ENCODE data around the gene TRIM10.
"Not testable (repeated sequence)": the region's sequence is repeated elsewhere in the genome, so short reads cannot be mapped to it uniquely, and the experiment has no call there.

Gene TRIM10

DNA sequence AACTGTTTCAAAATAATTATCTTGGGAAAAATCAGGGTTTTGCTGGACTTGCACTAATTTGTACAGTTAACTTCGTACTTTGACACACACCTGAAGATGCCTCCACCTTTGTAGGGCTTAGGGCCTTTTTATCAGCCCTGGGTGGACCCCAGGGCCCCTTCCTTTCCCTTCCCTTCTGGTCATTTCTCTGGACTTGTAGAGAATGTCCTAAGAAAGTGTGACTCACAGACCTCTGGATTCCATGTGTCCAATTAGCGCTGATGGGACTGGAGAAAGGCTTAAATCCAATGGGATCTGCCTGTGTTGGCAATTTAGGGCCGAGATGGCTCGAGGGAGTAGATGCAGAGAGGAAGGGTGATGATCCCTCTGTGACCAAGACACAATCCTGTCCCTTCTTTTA, 11.7 kb upstream of the TRIM10 start:
- no peak for DNase-seq (ENCODE audit: low read depth)

DNA sequence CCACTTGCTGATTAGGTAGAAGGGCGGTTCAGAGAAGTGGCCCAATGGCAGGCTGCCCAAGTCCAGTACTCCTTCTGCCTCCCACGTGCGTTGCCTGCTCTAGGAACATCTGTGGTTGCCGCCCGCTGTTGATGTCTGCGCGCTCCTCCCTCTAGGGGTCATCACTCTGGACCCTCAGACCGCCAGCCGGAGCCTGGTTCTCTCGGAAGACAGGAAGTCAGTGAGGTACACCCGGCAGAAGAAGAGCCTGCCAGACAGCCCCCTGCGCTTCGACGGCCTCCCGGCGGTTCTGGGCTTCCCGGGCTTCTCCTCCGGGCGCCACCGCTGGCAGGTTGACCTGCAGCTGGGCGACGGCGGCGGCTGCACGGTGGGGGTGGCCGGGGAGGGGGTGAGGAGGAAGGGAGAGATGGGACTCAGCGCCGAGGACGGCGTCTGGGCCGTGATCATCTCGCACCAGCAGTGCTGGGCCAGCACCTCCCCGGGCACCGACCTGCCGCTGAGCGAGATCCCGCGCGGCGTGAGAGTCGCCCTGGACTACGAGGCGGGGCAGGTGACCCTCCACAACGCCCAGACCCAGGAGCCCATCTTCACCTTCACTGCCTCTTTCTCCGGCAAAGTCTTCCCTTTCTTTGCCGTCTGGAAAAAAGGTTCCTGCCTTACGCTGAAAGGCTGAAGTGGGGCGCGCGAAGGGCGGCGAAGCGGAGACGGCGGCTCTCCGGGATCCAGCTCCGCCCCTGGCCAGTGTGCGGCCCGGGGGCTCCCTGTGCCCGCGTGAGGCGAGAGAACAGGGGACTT, 10.9 kb upstream of the TRIM10 start:
- no peak for DNase-seq (ENCODE audit: low read depth)

DNA sequence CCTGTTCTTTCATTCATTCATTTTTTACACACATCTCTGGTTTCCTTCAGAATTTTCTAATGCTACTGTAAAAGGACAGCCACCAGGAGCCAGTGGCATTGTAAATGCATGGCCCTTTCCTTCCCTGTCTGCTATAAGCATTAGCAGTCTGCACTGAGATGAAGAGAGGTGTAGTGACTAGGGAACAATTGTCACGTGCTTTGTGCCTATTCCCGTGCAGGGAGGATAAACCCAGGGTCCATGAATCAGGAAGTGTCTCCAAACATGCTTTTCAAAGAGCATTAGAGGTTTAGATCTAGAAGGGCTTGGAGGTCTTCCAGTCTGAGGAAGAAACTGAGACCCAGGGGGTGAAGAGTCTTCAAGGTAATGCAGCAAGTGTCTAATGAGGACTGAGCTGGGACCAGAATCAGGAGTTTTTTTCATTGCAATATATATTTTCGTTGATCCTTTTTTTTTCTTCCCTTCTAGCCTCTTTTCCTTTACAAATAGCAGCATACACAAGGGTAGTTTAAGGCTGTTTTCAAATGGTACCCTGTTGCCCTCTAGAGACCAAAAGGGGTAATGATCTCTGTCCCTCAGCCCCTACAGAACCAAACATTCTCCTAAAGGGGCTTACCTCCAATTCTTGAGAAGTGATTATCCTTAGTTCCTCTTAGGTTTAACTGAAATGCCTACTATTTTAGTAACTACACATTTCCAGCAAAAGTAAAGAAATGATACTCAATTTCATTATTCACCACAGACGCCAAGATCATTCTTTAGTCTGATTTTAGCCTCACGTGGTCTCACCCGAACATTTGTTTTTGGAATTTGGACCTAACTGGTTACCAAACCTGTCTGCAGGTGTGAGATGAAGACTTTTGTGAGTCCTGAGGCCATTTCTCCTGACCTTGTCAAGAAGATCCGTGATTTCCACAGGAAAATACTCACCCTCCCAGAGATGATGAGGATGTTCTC, 8.9 kb upstream of the TRIM10 start:
- DNase-seq (ENCODE audit: low read depth), result no peak

DNA sequence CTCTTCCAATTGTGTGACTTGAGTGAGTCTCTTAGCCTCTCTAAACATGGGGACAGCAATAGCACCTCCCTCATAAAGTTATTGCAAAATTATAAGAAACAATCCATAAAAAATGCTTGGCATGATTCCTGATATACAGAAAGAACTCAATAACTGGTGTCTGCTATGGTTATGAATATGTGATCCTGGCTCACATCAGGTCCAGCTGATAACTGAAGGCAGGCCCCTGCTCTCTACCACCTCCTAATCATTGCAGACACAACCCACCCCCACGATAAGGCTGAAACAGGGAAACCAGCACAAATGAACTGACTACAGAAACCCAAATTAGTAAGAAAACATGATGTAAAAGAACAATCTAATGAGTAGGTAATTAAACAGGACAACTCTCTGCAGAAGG, 7.7 kb upstream of the TRIM10 start:
- no peak for DNase-seq (ENCODE audit: low read depth)

DNA sequence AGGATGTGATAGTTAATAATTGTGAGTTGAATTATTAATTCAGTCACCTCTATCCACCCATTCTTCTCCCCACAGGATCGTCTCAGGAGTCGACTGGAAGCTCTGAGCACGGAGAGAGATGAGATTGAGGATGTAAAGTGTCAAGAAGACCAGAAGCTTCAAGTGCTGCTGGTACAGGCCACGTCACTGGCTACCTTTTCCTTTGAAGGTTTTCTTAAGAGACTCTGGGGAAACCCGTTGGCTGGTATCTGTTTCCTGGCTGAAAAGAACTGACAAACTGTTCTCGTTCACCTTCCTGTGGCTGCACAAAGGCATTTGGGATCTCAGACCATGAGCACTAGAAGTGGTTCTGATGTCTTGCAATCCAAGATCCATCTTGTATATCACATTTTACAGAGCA, 6.1 kb upstream of the TRIM10 start:
- no peak for DNase-seq (ENCODE audit: low read depth)

GRCh38 chr6:30165238-30165637, 4.2 kb upstream of the TRIM10 start:
- DNase-seq (ENCODE audit: low read depth), result not testable (repeated sequence)

GRCh38 chr6:30164714-30165113, 3.7 kb upstream of the TRIM10 start:
- no peak for DNase-seq (ENCODE audit: low read depth)

- DNase-seq (ENCODE audit: low read depth), result no peak
Measured at GRCh38 chr6:30163918-30164654, 3.1 kb upstream of the TRIM10 start.

DNA sequence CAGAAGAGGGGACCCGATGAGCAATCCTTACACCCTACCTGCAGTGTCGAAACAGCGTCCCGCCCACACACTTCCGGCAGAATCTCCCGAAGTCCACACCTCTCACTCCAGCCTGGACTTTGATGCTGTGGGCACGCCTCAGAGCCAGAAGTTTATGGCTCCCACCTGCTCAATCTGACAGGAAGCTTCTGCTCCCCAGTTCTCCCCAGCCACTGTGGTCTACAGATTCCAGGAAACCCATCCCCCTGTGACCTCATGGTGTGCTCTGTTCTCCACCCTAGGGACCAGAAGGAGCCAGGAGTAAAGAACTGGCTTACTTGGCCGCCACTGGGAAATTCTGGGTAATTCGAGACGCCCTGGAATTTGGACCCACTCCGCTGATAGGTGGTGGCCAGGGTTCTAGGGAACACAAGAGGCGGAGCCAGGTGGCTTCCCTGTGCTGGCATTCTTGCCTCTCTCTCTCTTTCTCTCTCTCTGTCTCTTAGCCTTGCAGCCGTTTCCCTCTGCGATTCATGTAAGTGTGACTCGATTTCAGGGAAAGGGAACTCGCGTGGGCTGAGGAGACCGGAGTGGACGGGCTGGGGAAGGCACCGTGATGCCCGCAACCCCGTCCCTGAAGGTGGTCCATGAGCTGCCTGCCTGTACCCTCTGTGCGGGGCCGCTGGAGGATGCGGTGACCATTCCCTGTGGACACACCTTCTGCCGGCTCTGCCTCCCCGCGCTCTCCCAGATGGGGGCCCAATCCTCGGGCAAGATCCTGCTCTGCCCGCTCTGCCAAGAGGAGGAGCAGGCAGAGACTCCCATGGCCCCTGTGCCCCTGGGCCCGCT, 2.3 kb upstream of the TRIM10 start, which contains the start of gene TRIM15:
TRIM15 (plus strand) TSS at position 457 of the 828 bp plus-strand sequence; CDS start at position 596, 139 bp downstream.
- no peak for DNase-seq (ENCODE audit: low read depth)

GRCh38 chr6:30162265-30163089, 1.5 kb upstream of the TRIM10 start:
- no peak for DNase-seq (ENCODE audit: low read depth)

- no peak for DNase-seq (ENCODE audit: low read depth)
Measured at GRCh38 chr6:30160008-30160784, 815 bp downstream of the TRIM10 start.

DNA sequence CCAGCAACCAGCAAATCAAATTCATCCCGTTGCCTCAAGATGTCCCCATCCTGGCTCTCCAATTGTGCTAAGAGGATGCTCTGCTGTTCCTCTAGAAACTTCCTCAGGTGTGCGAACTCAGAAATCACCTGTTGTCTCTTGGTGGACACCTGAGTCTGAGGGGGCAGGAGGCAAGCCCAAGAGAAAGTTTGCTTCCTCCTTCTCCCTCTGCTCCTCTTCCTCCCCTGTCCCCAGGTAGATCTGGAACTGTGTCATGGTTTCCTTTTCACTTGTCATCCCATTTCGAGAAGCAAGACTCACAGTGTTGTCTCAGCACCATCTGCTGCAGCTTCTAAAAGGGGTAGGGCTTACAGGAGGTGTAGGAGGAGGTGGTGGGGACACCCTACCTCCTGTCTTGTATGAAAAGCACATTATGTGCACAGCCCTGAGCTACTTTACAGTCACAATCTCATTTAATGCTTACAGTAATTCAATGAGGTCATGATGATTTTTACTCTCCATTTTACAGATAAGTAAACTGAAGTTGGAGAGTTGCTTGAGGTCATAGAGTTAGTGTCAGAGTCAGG, 2.5 kb downstream of the TRIM10 start:
- no peak for DNase-seq (ENCODE audit: low read depth)

DNA sequence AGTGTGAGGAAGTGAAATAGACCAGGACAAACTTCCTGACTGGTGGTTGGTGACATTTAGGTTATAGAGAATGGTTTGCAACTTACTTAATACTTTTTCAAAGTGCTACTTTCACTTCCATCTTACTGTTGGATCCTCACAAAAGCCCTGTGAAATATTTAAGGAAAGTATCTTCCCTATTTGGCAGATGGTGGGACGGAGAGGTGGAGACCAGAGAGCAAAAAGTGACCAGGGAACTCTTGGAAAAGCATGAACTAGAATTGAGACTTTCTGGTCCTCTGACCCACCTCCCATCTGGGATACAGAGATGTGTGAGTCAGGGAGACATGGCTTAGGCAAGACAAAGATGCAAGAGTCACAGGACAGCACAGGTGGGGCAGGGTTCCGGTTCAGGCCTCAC, 3.0 kb downstream of the TRIM10 start:
- DNase-seq (ENCODE audit: low read depth), result no peak

- no peak for DNase-seq (ENCODE audit: low read depth)
Measured at GRCh38 chr6:30157581-30157980, 3.4 kb downstream of the TRIM10 start.

- DNase-seq (ENCODE audit: low read depth), result no peak
Measured at GRCh38 chr6:30156774-30157173, 4.2 kb downstream of the TRIM10 start.

- peak; percentile 69 for DNase-seq (ENCODE audit: low read depth)
Measured at GRCh38 chr6:30156262-30156599, 4.8 kb downstream of the TRIM10 start.

DNA sequence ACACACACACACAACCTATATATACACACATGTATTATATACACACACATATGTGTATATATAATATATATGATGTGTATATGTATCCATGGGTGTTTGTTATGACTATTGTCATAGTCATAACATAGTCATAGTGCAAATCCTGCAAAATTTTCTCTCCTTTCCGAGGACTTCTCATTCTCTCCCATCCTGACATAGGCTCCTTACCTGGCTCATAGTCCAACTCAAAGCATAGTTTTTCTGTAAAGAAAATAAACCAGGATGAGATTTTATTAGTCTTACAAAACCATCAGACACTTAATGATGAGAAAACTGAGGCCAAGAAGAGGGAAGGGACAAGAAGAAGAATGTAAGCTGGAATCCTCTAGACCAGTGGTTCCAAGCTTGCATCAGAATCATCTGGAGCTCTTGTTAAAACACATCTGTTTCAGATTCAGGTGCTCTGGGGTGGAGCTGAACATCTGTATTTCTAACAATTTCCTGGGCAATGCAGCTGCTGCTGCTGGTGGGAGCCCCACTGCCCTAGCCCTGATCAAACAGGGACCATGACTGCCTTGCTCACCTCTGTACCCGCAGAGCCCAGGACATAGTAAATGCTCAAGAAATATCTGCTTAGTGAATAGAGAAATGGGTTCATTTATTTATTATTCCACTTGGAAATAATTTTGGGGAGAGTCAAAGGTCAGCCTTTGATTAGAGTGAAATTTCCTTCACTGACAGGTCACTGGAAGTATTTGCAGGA, 5.3 kb downstream of the TRIM10 start:
- no peak for DNase-seq (ENCODE audit: low read depth)

- peak; percentile 92 for DNase-seq (ENCODE audit: low read depth)
Measured at GRCh38 chr6:30154709-30155519, 6.1 kb downstream of the TRIM10 start.

Data from HS-27A (cell line).